Hematopoietic multipotent progenitor cell treated with erythropoietin and hydrocortisone succinate and interleukin-3 and kit ligand, for 15 days (in vitro differentiated cells): ENCODE data around the gene GNB1L.
"Not testable (repeated sequence)": the region's sequence is repeated elsewhere in the genome, so short reads cannot be mapped to it uniquely, and the experiment has no call there.

ENCODE experiments used
- DNase-seq: peaks from one replicate; pipeline ENCODE4 v3.0.0-alpha.2; 2015; ENCODE audit warnings: low spot score

The GNB1L gene

DNA sequence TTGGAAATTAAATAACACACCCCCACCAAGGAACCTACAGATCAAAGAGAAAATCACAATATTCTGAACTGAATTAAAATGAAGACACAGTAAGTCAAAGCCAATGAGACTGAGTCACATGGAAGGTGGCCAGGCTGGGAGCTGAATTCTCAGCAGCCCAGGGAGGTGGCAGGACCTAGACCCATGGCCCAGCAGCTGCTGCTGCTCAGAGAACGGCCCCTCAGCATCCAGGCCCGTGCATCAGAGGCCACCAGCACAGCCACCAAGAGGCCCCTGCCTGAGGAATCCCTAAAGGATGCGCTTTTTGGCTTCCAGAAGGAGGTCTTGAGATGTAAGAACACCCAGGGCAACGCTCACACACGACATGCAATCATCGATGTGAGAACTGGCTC lies 59.1 kb downstream of the GNB1L start:
- no peak for DNase-seq

- no peak for DNase-seq
Observed at GRCh38 chr22:19793661-19794310, 60.9 kb downstream of the GNB1L start.

GRCh38 chr22:19793161-19793560 lies 61.5 kb downstream of the GNB1L start:
- no peak for DNase-seq

GRCh38 chr22:19792383-19792896 lies 62.2 kb downstream of the GNB1L start:
- DNase-seq, result not testable (repeated sequence)

GRCh38 chr22:19791894-19792293 lies 62.8 kb downstream of the GNB1L start:
- DNase-seq, result no peak

- DNase-seq, result no peak
Observed at GRCh38 chr22:19791243-19791642, 63.4 kb downstream of the GNB1L start.

- DNase-seq, result no peak
Observed at GRCh38 chr22:19789828-19790227, 64.8 kb downstream of the GNB1L start.

- DNase-seq, result no peak
Observed at GRCh38 chr22:19789406-19789805, 65.3 kb downstream of the GNB1L start.

- DNase-seq, result no peak
Observed at GRCh38 chr22:19788661-19789225, 65.9 kb downstream of the GNB1L start.

DNA sequence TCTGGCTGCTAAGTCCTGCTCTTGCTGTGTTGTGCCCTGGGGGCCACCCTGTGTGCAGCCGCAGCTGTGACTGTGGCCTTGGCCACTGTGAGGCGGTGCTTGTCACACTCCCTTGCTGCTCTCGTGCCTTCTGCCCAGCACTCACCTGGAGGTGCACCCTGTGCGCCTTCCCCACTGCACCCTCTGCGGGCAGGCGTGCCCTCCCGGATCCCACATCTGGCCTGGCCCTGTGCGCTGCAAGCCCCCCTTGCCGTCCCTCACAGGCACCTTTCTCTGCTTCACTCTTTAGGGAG lies 66.9 kb downstream of the GNB1L start:
- no peak for DNase-seq

DNA sequence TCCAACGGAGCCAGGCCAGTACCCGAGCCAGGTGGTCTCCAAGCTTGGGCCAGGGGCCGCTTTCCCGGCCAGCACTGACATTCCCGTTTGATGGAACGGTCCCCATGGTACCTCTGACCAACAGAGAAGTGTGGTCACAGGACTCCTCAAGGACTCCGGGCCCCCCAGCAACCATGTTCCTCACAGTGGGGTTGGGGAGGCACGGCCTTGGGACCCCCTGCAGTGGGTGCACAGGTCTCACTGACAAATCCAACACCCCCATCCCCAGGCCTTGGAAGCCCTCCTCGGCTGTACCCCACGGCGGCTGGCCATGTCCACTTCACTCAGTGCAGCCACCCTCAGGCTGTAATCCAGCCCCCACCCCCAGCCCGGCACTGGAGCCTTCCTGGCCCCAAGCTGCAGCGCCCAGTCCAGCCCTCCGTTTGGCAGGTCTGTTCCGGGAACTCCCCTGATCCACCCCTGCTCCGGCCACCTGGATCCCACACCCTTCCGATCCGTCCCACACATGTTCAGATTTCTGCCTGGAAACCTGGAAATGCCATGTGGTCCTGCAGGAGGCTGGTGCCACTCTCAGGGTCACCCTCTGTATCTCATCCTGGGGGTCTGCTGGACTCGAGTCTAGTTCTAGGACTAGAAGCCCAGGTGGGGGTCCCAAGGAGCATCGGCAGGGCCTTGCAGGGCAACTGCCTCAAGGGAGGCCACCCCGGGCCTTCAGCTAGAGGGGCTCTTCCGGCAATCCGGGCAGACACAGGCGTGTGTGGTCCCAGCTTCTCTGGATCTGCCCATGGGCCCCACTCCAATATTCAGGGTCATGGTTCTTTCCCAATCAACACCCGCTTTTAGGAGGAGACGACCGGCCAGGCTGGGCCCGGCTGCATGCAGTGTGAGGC lies 67.5 kb downstream of the GNB1L start:
- DNase-seq, result no peak

GRCh38 chr22:19786264-19786585 lies 68.4 kb downstream of the GNB1L start:
- no peak for DNase-seq

- no peak for DNase-seq
Observed at GRCh38 chr22:19785461-19786263, 69.0 kb downstream of the GNB1L start.

DNA sequence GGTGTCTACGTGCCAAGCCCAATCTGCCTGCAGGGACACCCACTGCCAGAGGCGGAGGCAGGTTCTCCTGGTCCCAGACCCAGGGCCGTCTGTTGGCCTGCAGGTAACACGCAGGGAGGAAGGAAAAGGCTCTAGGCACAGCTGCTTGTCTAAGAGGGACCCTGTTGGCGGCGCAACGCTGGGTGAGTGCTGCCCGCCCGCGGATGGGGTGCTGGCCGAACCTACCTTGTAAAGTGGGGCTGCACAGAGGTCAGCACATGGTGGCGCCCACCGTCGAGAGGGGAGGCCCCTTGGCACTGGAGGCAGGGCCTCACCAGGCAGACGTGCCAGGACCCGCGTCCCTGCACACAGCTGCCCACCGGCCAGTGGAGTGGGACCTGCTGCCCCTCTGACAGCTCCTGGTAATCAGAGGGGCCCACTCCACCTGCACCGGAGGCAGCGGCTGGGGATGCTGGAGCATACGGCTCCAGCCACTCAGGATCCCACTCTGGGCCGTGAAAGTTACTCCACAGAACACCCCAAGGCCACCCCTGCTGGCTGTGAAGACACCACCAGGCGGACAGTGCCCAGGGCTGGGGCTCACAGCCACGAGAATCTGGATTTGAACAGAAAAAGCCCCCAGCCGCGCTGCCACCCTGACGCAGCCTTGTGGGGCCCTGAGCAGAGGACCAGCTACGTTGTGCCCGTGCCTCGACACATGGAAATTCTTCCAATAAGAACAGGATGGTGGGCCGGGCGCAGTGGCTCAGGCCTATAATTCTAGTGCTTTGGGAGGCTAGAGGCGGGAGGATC lies 70.1 kb downstream of the GNB1L start:
- DNase-seq, result no peak

GRCh38 chr22:19783586-19784383 lies 70.9 kb downstream of the GNB1L start:
- DNase-seq, result no peak

GRCh38 chr22:19782533-19782932 lies 72.1 kb downstream of the GNB1L start:
- no peak for DNase-seq

DNA sequence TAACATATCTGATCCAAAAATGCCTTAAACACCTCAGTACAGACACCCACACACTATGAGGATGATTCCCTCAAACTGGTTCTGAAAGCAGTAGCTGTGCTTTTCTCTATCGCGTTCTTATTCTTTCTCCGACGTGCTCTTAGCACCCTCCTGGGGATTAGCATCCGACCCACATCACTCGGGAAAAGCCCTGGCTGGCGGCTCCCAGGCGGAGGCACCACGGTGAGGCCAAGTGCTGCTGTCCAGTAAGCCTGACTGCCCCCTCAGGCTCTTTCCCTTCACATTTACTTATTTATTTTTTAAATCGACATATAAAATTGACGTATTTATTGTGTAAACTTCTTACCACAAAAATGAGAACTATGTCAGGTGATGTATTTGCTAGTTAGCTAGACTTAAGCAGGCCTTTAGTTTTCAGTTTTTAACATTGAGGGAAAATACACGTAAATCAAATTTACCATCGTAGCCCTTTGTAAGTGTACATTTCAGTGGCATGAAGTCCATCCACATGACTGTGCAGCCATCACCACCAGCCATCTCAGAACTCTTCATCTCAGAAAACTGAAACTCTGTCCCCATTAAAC lies 74.9 kb downstream of the GNB1L start:
- no peak for DNase-seq

GRCh38 chr22:19779011-19779421 lies 75.7 kb downstream of the GNB1L start:
- no peak for DNase-seq

DNA sequence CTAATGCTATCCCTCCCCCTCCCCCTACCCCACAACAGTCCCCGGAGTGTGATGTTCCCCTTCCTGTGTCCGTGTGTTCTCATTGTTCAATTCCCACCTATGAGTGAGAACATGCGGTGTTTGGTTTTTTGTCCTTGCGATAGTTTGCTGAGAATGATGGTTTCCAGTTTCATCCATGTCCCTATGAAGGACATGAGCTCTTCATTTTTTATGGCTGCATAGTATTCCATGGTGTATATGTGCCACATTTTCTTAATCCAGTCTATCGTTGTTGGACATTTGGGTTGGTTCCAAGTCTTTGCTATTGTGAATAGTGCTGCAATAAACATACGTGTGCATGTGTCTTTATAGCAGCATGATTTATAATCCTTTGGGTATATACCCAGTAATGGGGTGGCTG lies 77.5 kb downstream of the GNB1L start:
- DNase-seq, result not testable (repeated sequence)

- no peak for DNase-seq
Observed at GRCh38 chr22:19776433-19777031, 78.1 kb downstream of the GNB1L start.
